K562 (cell line): Measurements from ENCODE around the gene MMP24. TPM values are rescaled to one million over a fixed set of nuclear protein-coding genes. Genes with fewer than 3 reads are reported as not detected.

ENCODE experiments used
- AFF4 ChIP-seq: sonication (generic); formaldehyde crosslinking; IDR thresholded peaks from 2 replicates; pipeline ENCODE4 v1.8.0; 2023; ENCODE audit warnings: mild to moderate bottlenecking, missing genetic modification reagents
- BHLHE40 ChIP-seq: IDR thresholded peaks from 2 replicates; pipeline ENCODE4 v1.6.1; 2011; ENCODE audit warnings: low read length, improper control_type of control experiment
- CEBPZ ChIP-seq: fragments of 150-350 bp; IDR thresholded peaks from 2 replicates; pipeline ENCODE4 v1.6.1; 2014; ENCODE audit warnings: low read depth, mild to moderate bottlenecking, low read length, borderline replicate concordance
- FOXP1 ChIP-seq: sonication (generic); formaldehyde crosslinking; IDR thresholded peaks from 2 replicates; pipeline ENCODE4 v1.8.0; 2022; ENCODE audit warnings: mild to moderate bottlenecking, missing genetic modification reagents
- JUN ChIP-seq, 2 experiments: sonication (generic) in 1 of 2; formaldehyde crosslinking in 1 of 2; IDR thresholded peaks; 2 replicates each; pipeline versions ENCODE4 v1.6.1 to v1.8.0; 2012 to 2022; ENCODE audit warnings: borderline replicate concordance in 2 of 2, mild to moderate bottlenecking in 2 of 2, improper control_type of control experiment in 1 of 2, low read depth in 1 of 2, low read length in 1 of 2, missing genetic modification reagents in 1 of 2
- POLR2AphosphoS5 ChIP-seq: IDR thresholded peaks from 2 replicates; pipeline ENCODE4 v1.6.1; 2011; ENCODE audit warnings: mild to moderate bottlenecking, low read depth, low read length, moderate library complexity; ENCODE audit not compliant: control insufficient read depth, insufficient read depth
- PRMT5 ChIP-seq: sonication (generic); formaldehyde crosslinking; IDR thresholded peaks from 2 replicates; pipeline ENCODE4 v1.5.0; 2020; ENCODE audit warnings: missing genetic modification reagents
- SMARCA4 ChIP-seq: fragments of 450-650 bp; IDR thresholded peaks from 2 replicates; pipeline ENCODE4 v1.6.1; 2016
- TRIM28 ChIP-seq: fragments of 450-650 bp; IDR thresholded peaks from 2 replicates; pipeline ENCODE4 v1.6.1; 2017
- ZBED1 ChIP-seq: IDR thresholded peaks from 2 replicates; pipeline ENCODE4 v1.6.1; 2014
- ZBTB33 ChIP-seq: sonication (generic); formaldehyde crosslinking; IDR thresholded peaks from 2 replicates; pipeline ENCODE4 v1.8.1; 2023; ENCODE audit warnings: mild to moderate bottlenecking, missing genetic modification reagents
- ZBTB34 ChIP-seq: fragments of 250-450 bp; sonication (Bioruptor Pico); IDR thresholded peaks from 2 replicates; pipeline ENCODE4 v1.8.0; 2021; ENCODE audit warnings: mild to moderate bottlenecking, moderate library complexity
- ZBTB7A ChIP-seq: IDR thresholded peaks from 2 replicates; pipeline ENCODE4 v1.6.1; 2011; ENCODE audit warnings: low read depth, mild to moderate bottlenecking, low read length, moderate library complexity, borderline replicate concordance; ENCODE audit not compliant: control insufficient read depth
- ZNF41 ChIP-seq: fragments of 250-450 bp; sonication (Bioruptor Pico); conservative IDR thresholded peaks from 2 replicates; pipeline ENCODE4 v1.4.0; 2020; ENCODE audit warnings: mild to moderate bottlenecking
- polyA plus RNA-seq, 8 experiments: library from polyadenylated mRNA; depleted of rRNA in 4 of 8; stranded (reverse) in 5 of 8; unstranded in 3 of 8; fragments of >200 nt; fragmentation: Nextera tagmentation in 2 of 8; fragmentation: Illumina TruSeq in 1 of 8; extraction: Ambion mirVana in 2 of 8; extraction: Trizol in 1 of 8; gene quantifications; 2 replicates each; pipeline versions ENCODE4 v1.2.1 to v1.2.3, GENCODE V29; 2011 to 2014; ENCODE audit warnings: inconsistent platforms in 1 of 8, missing spikeins in 1 of 8
- total RNA-seq, 7 experiments: library from RNA; depleted of rRNA in 6 of 7; stranded (reverse); fragments of >200 nt in 6 of 7; fragmentation: Illumina TruSeq in 2 of 7; extraction: Trizol in 2 of 7; gene quantifications; 2 replicates each; pipeline versions ENCODE4 v1.2.1 to v1.2.3, GENCODE V29; 2011 to 2021; ENCODE audit warnings: low replicate concordance in 1 of 7

Gene MMP24
- total and polyA plus RNA-seq, 9 of the 15 experiments (the other 6 are each of a cell fraction or from before 2014, with no cell fraction given): 0.03 to 0.07 (median 0.03) TPM; not detected in 6

- no peak for TF ChIP-seq CEBPZ
- TF ChIP-seq FOXP1 (CRISPR knock-in tag): no peak
- no peak for TF ChIP-seq POLR2AphosphoS5
- no peak for TF ChIP-seq TRIM28
- TF ChIP-seq BHLHE40: no peak
- TF ChIP-seq ZBTB33 (CRISPR knock-in tag): peak; percentile 48; the same call in 1 of the 2 replicates
- TF ChIP-seq ZNF41 (CRISPR knock-in tag): no peak
- TF ChIP-seq AFF4 (CRISPR knock-in tag): no peak
- TF ChIP-seq PRMT5: no peak
- peak; percentile 59; the same call in 1 of the 2 replicates for TF ChIP-seq SMARCA4
- TF ChIP-seq ZBED1: no peak
- TF ChIP-seq JUN (IDR thresholded peaks at IDR 0.05; ENCODE audit: borderline replicate concordance, low read depth, low read length): peak; percentile 53; the same call in 1 of the 2 replicates
- TF ChIP-seq JUN (CRISPR knock-in tag; IDR thresholded peaks at IDR 0.05; ENCODE audit: borderline replicate concordance): no peak
- no peak for TF ChIP-seq ZBTB7A
- no peak for TF ChIP-seq ZBTB34 (CRISPR knock-in tag)
These were observed 11.2 kb upstream of the MMP24 start (continued) for GRCh38 chr20:35215066-35215956.
